Loucy (cell line): ENCODE data around the gene CTAGE8.
"Not testable (repeated sequence)": the region's sequence is repeated elsewhere in the genome, so short reads cannot be mapped to it uniquely, and the experiment has no call there.

ENCODE experiments used
- CTCF ChIP-seq: fragments of 200-600 bp; sonication (generic); conservative IDR thresholded peaks from 2 replicates; pipeline ENCODE4 v1.5.1; 2014; ENCODE audit warnings: mild to moderate bottlenecking, antibody characterized with exemption, low read length
- EZH2phosphoT487 ChIP-seq: fragments of 200-600 bp; IDR thresholded peaks from 2 replicates; pipeline ENCODE4 v1.6.1; 2018; ENCODE audit warnings: antibody characterized with exemption, mild to moderate bottlenecking, moderate library complexity, borderline replicate concordance

- not testable (repeated sequence) for TF ChIP-seq CTCF, EZH2phosphoT487
Observed at GRCh38 chr7:144247674-144248330, 21.3 kb downstream of the CTAGE8 start.
